Renal pelvis (tissue), 4 donors: ENCODE measurements around the gene SLC41A1. TPM values are rescaled to one million over a fixed set of nuclear protein-coding genes. Genes with fewer than 3 reads are reported as not detected.
A peak's percentile ranks its signal among the peaks of the same experiment; 100 is the strongest.

Experiments
- DNase-seq: peaks from one replicate; pipeline ENCODE4 v3.0.0-alpha.2; 2013
- polyA plus RNA-seq, 3 donors: library from polyadenylated mRNA; unstranded; fragments of 120-200 nt; gene quantifications; one replicate each; pipeline ENCODE4 v1.2.1, GENCODE V29; 2013; ENCODE audit not compliant: insufficient read length in 3 of 3

Gene SLC41A1
- polyA plus RNA-seq, 3 donors, result 28.9 to 31.7 (median 30.8) TPM

GRCh38 chr1:205766038-205766437 lies 47.0 kb downstream of the SLC41A1 start:
- DNase-seq, result no peak

- no peak for DNase-seq
Measured at GRCh38 chr1:205764578-205764977, 48.4 kb downstream of the SLC41A1 start.

- DNase-seq, result no peak
Measured at GRCh38 chr1:205763980-205764379, 49.0 kb downstream of the SLC41A1 start.

- DNase-seq, result no peak
Measured at GRCh38 chr1:205760606-205761005, 52.4 kb downstream of the SLC41A1 start.

GRCh38 chr1:205756552-205756951 lies 56.4 kb downstream of the SLC41A1 start:
- DNase-seq, result no peak

- DNase-seq, result no peak
Measured at GRCh38 chr1:205754857-205755256, 58.1 kb downstream of the SLC41A1 start.

- no peak for DNase-seq
Measured at GRCh38 chr1:205751036-205751651, 61.9 kb downstream of the SLC41A1 start.

GRCh38 chr1:205750138-205751035 lies 62.6 kb downstream of the SLC41A1 start, which contains the start of gene NUCKS1:
NUCKS1 (minus strand) TSS chr1:205750182; CDS start chr1:205749973, 209 bp downstream.
- peak; percentile 98 for DNase-seq

- peak; percentile 94 for DNase-seq
Measured at GRCh38 chr1:205749234-205750137, 63.5 kb downstream of the SLC41A1 start.

- DNase-seq, result peak; percentile 62
Measured at GRCh38 chr1:205748403-205749233, 64.4 kb downstream of the SLC41A1 start.

- DNase-seq, result no peak
Measured at GRCh38 chr1:205746757-205747412, 66.1 kb downstream of the SLC41A1 start.

- DNase-seq, result no peak
Measured at GRCh38 chr1:205744403-205744802, 68.6 kb downstream of the SLC41A1 start.

GRCh38 chr1:205743977-205744376 lies 69.0 kb downstream of the SLC41A1 start:
- DNase-seq, result no peak

GRCh38 chr1:205741681-205742080 lies 71.3 kb downstream of the SLC41A1 start:
- no peak for DNase-seq

- no peak for DNase-seq
Measured at GRCh38 chr1:205739348-205740160, 73.4 kb downstream of the SLC41A1 start.
